GM21737 (cell line): ENCODE results near the gene MYF6.

Source experiments
- ATAC-seq: cut with Tn5 transposase; IDR thresholded peaks from one replicate; pipeline ENCODE4 v1.9.1; 2021; ENCODE audit warnings: mild to moderate bottlenecking, moderate library complexity; ENCODE audit not compliant: unreplicated experiment

MYF6 gene

GRCh38 chr12:80702889-80703805, 4.3 kb upstream of the MYF6 start:
- ATAC-seq: peak; percentile 87

GRCh38 chr12:80704420-80704819, 3.0 kb upstream of the MYF6 start:
- ATAC-seq: no peak

- ATAC-seq: no peak
Measured at GRCh38 chr12:80707830-80708258, 410 bp downstream of the MYF6 start.

- ATAC-seq: no peak
Measured at GRCh38 chr12:80708259-80708974, 983 bp downstream of the MYF6 start.

DNA sequence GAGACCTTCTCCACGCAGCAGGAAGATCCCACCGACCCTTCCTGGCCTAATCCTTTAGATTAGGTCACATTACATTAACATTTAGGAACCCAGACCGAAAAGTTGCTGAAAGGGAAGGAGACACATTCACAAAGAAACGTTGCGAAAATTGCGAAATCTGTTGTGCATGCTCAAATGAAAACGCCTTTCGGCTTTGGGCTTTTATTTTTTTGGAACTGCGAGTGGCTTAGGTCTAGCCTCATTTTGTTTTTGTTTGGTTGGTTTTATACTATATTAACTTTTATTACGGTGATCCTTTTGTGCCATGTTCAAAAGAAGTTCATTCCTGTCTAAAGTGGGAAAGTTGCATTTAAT, 1.5 kb downstream of the MYF6 start:
- no peak for ATAC-seq

GRCh38 chr12:80709811-80710726, 2.6 kb downstream of the MYF6 start:
- ATAC-seq: no peak

- ATAC-seq: no peak
Measured at GRCh38 chr12:80710727-80711449, 3.5 kb downstream of the MYF6 start.

- no peak for ATAC-seq
Measured at GRCh38 chr12:80711866-80712265, 4.4 kb downstream of the MYF6 start.

DNA sequence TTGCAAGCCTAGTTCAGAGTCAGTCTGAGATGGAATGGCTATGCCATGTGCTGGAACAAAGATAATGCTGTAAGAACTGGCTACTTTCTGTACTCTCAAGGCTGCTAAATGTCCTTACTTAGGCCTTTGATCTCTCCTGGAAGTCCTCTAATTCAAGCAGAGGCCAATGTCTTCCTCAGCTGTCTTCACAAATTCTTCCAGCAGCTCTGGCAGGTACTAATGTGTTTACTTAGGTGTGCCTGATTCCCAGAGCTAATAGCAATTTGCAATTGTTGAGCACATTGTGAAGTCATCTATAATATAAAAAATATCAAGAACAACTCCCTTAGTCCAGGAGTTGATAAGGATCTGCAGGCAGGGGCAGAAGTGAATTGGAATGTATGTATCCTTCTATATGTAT, 5.4 kb downstream of the MYF6 start:
- no peak for ATAC-seq

DNA sequence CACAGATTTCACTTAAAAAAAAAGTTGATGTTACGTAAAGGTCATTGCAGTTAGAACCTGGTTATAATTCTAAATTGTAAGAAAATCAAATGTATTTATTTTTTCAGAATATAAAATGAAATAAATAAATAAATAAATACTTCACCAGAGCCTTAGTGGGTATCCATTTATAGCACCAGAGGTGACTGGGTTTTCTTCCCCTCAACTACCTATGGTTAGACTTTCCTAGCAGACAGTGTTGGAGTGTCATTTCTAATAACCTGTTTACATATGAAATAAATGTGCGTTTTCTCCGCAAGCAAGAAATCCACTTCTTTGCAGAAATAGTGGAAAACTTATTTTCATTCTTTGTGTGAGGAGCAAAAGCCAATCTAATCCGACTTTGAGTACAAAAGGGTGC, 6.0 kb downstream of the MYF6 start:
- ATAC-seq: no peak

DNA sequence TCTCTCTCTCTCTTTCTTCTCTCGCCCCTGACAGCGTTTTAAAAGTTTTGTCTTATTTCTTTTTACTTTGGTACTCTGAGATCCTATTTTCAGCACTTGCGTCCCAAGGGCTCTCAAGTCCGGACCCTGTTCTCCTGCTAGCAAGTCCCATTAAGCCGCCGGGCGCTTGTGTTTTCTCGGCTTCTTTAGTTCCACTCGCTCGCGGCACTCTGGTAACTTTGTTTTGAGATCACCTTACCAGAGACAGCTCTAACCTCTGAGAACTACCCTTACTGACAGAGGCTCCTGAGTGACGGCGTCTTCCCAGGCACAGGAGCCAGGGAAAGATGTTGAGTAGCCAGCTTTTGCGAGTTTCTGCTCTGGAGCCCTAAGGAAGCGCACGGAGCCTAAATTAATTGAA, 6.6 kb downstream of the MYF6 start:
- no peak for ATAC-seq

GRCh38 chr12:80714846-80715245, 7.4 kb downstream of the MYF6 start:
- no peak for ATAC-seq

DNA sequence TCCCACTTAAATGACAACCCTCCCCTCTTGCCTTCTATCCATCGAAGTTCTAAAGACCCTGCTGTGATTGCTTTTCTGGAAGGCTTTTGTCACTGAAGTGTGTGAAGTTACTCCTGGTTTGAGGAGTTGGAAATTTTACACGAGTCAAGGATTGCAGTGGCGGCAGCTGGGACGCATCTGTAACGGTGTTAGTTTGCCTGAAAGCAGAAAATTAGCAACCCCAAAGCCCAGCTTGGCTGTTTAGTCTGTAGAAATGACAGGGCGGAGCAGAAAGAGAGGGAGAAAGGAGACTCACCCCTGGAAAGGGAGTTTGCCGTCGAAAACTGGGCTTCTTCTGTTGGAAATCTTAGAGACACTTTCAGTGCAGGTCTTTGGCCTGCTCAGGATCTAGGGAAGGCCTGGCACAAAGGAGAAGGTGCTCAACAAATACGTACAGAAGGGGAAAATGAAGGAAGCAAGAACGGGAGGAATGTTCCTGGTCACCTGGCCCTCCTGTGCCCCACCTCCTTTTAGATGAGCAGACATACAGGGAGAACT, 8.3 kb downstream of the MYF6 start:
- no peak for ATAC-seq

DNA sequence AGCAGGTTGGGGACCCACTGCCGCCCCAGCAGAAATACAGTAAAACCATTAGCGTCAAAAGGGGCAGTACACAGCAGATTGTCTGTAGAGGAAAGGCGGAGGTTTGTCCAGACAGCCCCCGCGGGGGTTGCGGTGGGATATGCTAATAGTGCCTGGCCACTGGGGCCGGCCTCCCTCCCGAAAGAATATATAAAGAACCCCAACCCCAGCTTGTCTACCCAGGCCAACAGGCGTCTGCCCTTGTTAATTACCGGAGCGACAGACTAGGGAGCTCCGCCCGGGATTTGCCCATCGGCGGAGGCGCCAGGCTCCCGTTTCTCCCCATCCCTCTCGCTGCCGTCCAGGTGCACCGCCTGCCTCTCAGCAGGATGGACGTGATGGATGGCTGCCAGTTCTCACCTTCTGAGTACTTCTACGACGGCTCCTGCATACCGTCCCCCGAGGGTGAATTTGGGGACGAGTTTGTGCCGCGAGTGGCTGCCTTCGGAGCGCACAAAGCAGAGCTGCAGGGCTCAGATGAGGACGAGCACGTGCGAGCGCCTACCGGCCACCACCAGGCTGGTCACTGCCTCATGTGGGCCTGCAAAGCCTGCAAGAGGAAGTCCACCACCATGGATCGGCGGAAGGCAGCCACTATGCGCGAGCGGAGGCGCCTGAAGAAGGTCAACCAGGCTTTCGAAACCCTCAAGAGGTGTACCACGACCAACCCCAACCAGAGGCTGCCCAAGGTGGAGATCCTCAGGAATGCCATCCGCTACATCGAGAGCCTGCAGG, 9.4 kb downstream of the MYF6 start, which contains the start of gene MYF5:
MYF5 (plus strand) TSS at position 217 of the 774 bp plus-strand sequence; CDS start at position 369, 152 bp downstream.
- ATAC-seq: no peak

DNA sequence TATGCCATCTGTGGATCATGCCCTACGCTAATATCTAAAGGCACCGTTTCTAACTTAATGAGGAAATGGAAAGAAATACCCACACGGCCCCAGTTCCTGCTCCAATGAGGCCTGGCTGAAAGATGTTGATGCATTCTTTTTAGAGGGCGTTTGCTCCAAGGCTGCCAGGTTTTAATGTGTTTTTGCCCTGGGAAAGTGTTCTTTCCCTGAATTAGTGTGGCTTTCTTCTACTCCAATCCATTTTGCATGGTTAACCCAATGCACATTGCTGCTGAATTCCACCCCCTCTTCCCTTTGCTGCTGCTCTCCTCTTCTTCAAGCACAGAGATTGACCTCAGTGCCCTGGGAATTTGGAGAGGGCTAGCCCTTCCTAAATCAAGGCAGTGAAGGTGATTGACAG, 10.4 kb downstream of the MYF6 start:
- ATAC-seq: no peak

GRCh38 chr12:80720516-80720915, 13.1 kb downstream of the MYF6 start:
- ATAC-seq: no peak

GRCh38 chr12:80721326-80721725, 13.9 kb downstream of the MYF6 start:
- no peak for ATAC-seq

DNA sequence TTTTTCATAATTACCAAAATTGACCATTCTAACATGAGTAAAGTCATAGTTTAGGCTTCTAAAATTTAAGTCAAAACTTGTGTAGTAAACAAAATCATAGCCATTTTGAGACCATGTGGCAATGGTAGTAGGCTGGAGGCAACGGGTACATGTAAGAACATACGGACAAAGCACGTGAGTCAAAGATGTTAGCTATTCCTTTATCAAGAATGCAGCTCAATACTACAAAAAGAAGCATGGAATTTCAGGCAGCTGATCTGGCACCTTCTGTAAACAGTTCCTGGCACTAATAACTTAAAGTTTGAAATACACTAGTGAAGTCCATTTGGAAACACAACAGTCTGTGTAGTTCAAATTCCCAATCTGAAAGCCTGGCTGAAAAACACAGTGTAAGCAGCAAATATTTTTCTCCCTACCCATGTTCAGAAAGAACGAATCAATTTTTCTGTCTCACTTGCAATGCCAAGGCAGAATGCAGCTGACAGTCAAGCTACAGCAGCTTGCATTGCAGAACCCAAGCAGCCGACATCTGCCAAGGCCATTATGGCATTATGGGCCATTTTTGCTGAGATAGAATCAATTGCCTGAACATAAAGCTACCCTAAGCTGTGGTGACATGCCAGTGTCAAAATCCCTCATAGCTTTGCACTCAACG, 38.5 kb downstream of the MYF6 start:
- ATAC-seq: no peak

DNA sequence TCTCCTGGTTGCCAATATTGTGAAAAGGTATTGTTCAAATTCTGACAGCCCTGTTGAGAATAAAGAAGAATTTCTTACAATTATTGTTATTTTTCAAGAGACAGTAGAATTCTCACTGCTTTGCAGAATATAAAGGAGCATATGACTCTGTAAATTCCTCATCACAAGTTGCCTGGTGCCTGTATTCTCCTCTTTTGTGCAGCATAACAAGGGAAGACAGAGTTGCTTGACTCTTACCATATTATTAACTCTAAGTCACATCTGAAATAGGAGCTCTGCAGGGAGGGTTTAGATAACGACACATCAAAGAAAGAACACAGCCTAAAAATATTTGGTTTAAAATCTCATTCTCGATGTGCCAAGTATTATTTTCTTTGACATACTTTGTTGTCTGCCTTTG, 40.4 kb downstream of the MYF6 start:
- no peak for ATAC-seq
